HL-60 (cell line): Measurements from ENCODE around the gene TBX5.

Experiments used
- DNase-seq, 2 experiments: peaks; one replicate each; pipeline ENCODE4 v3.0.0-alpha.2; 2010 to 2020; ENCODE audit warnings: low read depth in 1 of 2, low spot score in 1 of 2
- H3K27ac ChIP-seq: fragments of 250-450 bp; sonication (Bioruptor Pico); replicated peaks from 2 replicates; pipeline ENCODE4 v1.5.1; 2020; ENCODE audit warnings: mild to moderate bottlenecking, moderate library complexity
- H3K27me3 ChIP-seq: fragments of 250-450 bp; sonication (Bioruptor Pico); 2 replicates; pipeline ENCODE4 v1.5.1; 2021; ENCODE audit warnings: mild to moderate bottlenecking, moderate library complexity; ENCODE audit not compliant: insufficient read depth, poor library complexity, severe bottlenecking
- H3K4me3 ChIP-seq: replicated peaks from 2 replicates; pipeline ENCODE4 v1.5.1; 2011; ENCODE audit warnings: mild to moderate bottlenecking, control low read depth, low read length; ENCODE audit not compliant: insufficient read depth
- GABPA ChIP-seq: IDR thresholded peaks from 2 replicates; pipeline ENCODE4 v1.6.1; 2012; ENCODE audit warnings: low read depth
- POLR2AphosphoS5 ChIP-seq: IDR thresholded peaks from 2 replicates; pipeline ENCODE4 v1.6.1; 2012; ENCODE audit warnings: low read depth
- SPI1 ChIP-seq: IDR thresholded peaks from 2 replicates; pipeline ENCODE4 v1.6.1; 2012; ENCODE audit warnings: low read depth, mild to moderate bottlenecking, borderline replicate concordance
- TF ChIP-seq, protein P1 (sequence below): IDR thresholded peaks from one replicate; pipeline ENCODE4 v1.5.1; 2011; ENCODE audit warnings: low read length, control low read depth, inconsistent platforms; ENCODE audit not compliant: insufficient read depth
- TF ChIP-seq, protein P2 (sequence below): IDR thresholded peaks from 2 replicates; pipeline ENCODE4 v1.6.1; 2012; ENCODE audit warnings: low read depth; ENCODE audit not compliant: insufficient replicate concordance

The TBX5 gene

DNA sequence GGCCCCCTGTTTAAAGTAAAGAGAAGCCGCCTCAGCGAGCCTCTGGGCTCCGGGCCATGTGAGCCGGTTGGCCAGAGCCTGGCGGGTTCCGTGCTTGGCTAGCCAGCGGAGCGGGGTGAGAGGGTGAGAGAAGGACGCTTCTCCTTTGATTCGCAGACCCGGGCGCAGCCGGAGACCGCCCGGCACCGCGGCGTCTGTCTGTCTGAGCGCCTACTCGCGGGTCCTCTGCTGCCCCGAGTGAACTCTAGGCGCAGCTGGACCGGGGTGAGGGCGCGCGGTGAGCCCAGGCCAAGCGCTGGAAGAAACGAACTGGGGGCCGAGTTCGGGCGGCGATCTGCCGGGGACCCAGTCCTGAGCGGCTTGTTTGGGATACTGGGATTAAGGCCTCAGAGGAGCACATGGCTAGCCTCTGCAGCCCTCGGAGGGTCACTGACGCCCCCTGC lies 41.4 kb upstream of the TBX5 start:
- peaks cover 48% of the 10 kb centered on the region for H3K27me3 ChIP-seq
- DNase-seq = no peak
- TF ChIP-seq SPI1 = no peak
- TF ChIP-seq, protein P1, sequence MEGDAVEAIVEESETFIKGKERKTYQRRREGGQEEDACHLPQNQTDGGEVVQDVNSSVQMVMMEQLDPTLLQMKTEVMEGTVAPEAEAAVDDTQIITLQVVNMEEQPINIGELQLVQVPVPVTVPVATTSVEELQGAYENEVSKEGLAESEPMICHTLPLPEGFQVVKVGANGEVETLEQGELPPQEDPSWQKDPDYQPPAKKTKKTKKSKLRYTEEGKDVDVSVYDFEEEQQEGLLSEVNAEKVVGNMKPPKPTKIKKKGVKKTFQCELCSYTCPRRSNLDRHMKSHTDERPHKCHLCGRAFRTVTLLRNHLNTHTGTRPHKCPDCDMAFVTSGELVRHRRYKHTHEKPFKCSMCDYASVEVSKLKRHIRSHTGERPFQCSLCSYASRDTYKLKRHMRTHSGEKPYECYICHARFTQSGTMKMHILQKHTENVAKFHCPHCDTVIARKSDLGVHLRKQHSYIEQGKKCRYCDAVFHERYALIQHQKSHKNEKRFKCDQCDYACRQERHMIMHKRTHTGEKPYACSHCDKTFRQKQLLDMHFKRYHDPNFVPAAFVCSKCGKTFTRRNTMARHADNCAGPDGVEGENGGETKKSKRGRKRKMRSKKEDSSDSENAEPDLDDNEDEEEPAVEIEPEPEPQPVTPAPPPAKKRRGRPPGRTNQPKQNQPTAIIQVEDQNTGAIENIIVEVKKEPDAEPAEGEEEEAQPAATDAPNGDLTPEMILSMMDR = no peak
- TF ChIP-seq GABPA = no peak
- TF ChIP-seq, protein P2, sequence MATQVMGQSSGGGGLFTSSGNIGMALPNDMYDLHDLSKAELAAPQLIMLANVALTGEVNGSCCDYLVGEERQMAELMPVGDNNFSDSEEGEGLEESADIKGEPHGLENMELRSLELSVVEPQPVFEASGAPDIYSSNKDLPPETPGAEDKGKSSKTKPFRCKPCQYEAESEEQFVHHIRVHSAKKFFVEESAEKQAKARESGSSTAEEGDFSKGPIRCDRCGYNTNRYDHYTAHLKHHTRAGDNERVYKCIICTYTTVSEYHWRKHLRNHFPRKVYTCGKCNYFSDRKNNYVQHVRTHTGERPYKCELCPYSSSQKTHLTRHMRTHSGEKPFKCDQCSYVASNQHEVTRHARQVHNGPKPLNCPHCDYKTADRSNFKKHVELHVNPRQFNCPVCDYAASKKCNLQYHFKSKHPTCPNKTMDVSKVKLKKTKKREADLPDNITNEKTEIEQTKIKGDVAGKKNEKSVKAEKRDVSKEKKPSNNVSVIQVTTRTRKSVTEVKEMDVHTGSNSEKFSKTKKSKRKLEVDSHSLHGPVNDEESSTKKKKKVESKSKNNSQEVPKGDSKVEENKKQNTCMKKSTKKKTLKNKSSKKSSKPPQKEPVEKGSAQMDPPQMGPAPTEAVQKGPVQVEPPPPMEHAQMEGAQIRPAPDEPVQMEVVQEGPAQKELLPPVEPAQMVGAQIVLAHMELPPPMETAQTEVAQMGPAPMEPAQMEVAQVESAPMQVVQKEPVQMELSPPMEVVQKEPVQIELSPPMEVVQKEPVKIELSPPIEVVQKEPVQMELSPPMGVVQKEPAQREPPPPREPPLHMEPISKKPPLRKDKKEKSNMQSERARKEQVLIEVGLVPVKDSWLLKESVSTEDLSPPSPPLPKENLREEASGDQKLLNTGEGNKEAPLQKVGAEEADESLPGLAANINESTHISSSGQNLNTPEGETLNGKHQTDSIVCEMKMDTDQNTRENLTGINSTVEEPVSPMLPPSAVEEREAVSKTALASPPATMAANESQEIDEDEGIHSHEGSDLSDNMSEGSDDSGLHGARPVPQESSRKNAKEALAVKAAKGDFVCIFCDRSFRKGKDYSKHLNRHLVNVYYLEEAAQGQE = no peak
- no peak for TF ChIP-seq POLR2AphosphoS5
- no peak overlapping the region for H3K27ac ChIP-seq
- no peak overlapping the region for H3K4me3 ChIP-seq

DNA sequence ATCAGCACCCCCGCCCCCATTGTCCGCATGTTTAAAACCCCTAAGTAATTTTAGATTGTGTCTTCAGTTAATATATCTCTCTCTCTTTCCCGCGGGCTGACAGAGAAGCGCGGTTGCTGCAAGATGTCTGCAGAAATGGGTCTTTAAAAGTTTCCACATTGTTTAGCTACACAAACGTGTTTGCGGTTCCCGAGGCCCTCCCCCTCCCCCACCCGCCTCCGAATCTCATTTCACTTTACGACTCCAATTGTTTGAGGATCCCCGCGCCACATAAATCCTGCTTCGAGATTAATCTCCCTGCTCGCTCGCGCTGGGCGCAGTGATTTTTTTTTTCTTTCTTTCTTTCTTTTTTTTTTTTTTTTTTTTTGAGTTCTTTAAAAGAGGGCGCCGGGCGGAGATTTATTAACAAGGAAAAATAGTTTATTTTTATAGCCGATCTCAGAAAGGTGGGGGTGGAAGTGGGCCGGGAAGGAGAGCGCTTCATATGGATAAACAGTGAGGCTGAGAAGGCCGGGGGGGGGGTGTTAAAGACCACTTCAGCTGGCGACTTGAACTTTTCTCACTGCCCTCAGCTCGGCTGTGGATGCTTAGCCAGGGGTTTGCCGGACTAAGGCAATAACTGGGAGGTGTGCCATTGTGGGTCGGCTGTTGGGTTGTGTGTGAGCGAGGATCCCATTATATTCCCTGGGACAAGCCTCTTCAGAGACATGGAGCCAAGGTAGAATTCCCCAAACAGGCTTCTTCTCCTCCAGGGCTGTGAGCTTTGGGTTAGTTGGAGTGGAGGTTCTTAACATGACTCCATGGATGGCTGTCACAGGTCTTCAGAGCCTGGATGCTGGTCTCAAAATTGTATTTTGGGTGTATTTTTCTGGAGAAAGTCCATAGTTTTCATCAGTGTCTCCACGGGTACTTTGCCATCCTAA lies 39.7 kb upstream of the TBX5 start:
- Histone ChIP-seq H3K27ac (no peak overlapping the region), H3K27me3 (peaks cover 55% of the 10 kb centered on the region), H3K4me3 (no peak overlapping the region)
- no peak for DNase-seq
- TF ChIP-seq, protein P2 = no peak
- TF ChIP-seq, protein P1 = no peak
- TF ChIP-seq GABPA (no peak), POLR2AphosphoS5 (no peak)

DNA sequence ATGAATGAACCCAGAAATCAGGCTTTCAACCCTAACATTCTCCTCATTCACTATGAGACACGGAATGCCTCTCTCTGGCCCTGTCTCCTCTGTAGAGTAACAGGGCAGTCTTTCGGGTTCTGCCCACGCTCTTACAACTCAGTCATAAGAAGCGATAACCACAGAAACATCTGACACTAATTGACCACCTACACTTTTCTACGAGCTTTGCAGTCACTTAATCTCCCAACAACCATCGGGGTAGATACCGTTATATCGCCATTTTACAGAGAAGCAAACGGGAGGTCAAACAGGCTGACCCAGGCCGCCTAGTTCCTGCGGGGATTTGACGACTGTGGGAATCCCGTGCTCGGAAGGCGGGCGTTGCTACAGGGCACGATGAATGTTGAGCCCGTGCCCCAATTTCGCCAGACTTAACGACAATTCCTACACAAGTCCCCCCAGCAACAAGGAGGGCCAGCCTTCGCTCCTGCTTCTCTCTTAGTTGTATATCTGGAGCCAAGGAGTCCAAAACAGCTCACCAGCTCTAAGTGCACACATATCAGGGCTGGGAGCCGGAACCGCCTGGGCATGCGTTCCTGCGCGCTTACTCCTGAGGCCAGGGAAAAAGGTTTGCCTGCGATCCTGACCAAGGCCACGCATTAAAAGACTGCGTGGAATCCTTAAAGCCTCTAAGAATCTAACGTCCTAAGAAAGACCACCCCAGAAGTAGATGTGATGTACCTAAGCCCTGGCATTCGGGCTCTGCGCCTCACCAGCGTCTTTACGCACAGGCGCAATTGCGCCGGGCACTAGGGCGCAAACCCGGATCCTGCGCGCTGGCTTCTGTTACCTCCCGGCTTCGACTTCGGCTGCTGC lies 38.7 kb upstream of the TBX5 start:
- no peak overlapping the region for H3K4me3 ChIP-seq
- peaks cover 57% of the 10 kb centered on the region for H3K27me3 ChIP-seq
- no peak for DNase-seq

More for the DNA sequence above, 38.7 kb upstream of the TBX5 start:
- no peak overlapping the region for H3K27ac ChIP-seq
- no peak for TF ChIP-seq SPI1
- no peak for TF ChIP-seq GABPA
- TF ChIP-seq, protein P1 = no peak
- TF ChIP-seq, protein P2 = no peak
- no peak for TF ChIP-seq POLR2AphosphoS5
